Midbrain (tissue), 1 donor: ENCODE results near the gene PSMD11.

Experiments
- DNase-seq: peaks from one replicate; lab custom pipeline; 2025; lab: John Stamatoyannopoulos, UW

PSMD11 gene

GRCh38 chr17:32467949-32468348 is 23.6 kb downstream of the PSMD11 start:
- no peak for DNase-seq

- DNase-seq = no peak
These were observed 26.3 kb downstream of the PSMD11 start for GRCh38 chr17:32470405-32471167.

DNA sequence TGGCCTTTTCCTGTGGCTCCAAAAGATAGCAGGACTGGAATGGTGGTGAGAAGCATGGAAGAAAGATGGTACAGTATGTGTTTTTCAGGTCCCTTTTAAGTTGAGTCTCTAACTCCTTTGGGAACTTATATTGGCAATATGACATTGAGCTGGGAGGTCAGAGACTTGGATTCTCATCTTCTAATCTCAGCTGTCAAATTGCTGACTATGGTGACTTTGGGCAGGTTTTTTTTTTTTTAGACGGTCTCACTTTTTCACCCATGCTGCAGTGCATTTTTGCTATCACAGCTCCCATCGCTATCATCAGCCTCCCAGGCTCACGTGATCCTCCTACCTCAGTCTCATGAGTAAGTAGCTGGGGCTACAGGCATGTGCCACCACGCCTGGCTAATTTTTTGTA is 27.3 kb downstream of the PSMD11 start:
- no peak for DNase-seq

DNA sequence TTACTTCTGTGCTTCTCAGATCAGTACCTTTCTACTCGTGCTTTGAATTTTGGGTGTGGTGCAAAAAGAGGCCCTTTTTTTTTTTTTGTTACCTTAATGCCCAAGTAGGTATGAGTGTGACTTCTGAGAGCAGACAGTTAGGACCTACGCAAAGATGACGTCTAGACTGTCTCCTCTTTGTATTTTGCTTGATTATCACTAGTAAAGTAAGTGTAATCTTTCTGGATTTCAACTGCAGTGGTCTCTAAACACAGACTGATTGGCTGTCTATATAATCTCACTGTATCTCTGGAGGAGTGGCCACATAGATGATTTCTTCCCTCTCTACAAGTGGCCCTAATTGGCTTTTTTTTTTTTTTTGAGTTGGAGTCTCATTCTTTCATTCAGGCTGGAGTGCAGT is 30.9 kb downstream of the PSMD11 start:
- no peak for DNase-seq

- DNase-seq = no peak
These were observed 32.9 kb downstream of the PSMD11 start for GRCh38 chr17:32477220-32477619.

- no peak for DNase-seq
These were observed 34.8 kb downstream of the PSMD11 start for GRCh38 chr17:32479074-32479617.

DNA sequence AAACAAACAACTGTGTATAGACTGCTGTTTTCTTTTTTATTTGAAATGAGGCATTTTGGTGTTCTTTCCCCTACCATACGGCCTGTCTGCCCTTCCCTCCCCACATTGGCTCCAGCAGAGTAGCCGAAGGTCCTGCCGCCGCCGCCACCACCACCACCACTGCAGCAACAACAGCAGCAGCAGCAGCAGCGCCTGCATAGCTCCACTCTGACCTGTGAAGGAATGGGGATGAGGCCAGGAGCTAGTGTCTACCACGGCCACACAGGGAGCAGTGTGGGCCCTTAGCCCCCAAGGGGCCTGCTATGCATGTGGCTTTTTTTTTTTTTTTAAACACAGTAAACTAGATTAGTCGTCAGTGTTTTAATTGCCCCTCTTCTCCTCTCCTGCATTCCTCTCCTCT is 36.9 kb downstream of the PSMD11 start:
- no peak for DNase-seq

GRCh38 chr17:32482568-32483320 is 38.4 kb downstream of the PSMD11 start:
- DNase-seq = no peak

DNA sequence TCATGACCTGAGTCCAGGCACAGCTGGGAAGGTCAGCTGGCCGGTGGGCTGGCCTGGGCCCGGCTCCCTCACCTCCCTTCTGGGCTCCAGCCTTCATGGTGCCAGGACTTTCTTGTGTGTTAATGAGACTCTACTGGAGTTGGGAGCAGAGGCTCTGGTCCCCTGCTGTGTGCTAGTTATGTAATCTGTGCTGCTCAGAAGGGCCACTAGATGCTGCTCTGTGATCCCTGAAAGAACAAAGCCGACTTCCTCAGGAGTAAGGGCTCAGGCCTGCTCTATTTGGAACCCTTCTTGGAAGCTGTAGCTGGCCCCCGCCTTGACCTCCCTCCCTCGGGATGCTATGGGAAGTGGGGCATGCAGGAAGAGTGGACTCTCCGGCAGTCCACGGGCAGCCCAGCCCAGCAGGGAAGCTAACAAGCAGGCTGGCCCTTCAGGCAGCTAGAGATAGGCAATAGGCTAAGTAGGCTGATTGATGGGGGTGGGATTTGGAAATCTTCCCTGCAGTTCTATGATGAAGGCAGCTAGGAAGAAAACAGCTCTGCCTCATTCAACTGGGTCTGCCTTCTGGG is 39.2 kb downstream of the PSMD11 start:
- DNase-seq = peak; percentile 90

DNA sequence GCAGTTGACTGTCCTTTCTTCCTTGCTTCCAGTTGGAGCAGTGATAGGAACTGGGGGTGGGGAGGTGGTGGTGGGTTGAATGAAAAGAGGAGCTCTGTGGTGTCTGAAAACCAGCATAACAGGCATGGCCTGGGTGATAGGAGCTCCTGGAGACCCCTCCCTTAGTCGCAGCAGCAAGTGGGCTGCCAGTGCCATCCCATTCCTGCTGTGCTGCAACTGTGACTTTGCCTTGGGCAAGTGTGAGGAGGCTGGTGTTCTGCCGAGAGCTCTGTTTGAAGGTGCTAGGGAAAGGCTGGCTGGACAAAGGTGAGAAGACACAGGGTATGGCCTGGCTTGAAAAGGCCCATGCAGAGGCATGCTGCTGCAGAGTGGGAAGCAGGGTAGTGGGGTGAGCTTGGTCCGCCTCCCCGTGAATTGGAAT is 39.7 kb downstream of the PSMD11 start:
- DNase-seq = no peak

- no peak for DNase-seq
These were observed 40.3 kb downstream of the PSMD11 start for GRCh38 chr17:32484628-32485027.

GRCh38 chr17:32485261-32486110 is 41.2 kb downstream of the PSMD11 start:
- DNase-seq = peak; percentile 32

DNA sequence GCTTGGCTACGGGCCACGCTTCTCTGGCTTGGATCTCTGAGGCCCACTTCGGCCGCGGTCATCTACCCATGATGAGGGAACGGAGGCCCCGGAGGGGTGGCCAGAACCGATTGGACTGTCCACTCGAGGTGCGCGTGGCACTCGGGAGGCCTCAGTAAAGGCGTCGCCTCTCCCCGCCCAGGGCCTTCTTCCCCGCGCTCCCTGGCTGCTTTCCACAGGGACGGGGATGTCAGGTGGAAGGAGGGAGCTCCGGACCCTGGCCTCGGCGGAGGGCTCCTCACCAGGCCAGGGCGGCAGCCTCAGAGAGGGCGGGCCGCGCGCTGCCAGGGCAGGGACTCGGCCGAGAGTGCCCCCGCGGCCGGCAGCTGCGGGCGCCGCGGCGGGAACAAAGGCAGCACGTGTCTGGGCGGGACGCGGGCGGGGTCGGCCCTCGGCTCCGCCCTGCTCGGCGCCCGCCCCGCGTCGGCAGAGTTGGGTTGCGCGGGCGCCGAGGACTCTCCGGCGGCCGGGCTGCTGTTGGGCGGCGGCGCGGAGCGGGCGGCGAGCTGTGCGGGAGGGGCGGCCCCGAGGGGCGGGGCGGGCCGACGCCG is 41.9 kb downstream of the PSMD11 start:
- peak; percentile 90 for DNase-seq

DNA sequence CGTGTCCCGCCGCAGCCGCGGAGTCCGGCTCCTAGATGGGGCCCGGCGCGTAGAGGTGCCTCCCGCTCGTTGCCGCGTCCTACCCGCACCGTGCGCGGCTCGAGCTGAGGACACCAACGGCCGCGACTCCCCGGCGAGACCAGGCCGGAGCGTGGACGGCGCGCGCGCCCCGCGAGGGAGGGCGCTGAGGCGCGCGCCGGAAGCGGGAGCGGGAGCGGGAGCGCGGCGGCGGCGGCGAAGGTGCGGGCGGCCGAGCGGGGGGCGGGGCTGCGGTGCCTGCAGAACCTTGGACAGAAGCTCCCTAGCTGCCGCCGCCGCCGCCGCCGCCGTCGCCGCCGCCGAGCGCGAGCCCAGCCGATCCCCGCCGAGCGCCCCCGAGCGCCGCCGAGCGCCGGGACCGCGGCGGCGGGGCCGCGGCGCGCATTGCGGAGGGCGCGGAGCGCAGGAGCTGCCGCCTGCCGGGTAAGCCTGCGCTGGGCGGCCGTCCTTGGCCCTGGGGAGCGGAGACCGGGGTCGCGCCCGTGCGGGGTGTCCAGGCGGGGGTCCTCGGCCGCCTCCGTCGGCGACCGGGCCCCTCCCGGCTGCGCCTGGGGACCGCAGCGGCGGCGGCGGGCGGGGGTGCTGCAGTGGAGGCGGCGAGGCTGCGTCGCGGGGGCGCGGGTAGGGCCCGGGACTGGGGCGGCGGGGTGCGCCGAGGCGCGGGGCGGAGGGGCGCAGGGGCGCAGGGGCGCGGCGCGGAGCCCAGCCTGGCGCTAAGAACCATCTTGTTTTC is 42.6 kb downstream of the PSMD11 start, which contains the start of gene CDK5R1:
Gene CDK5R1 (plus strand): TSS at position 293 of the 772 bp plus-strand sequence. CDS start 628 bp downstream, outside the sequence.
- peak; percentile 76 for DNase-seq

DNA sequence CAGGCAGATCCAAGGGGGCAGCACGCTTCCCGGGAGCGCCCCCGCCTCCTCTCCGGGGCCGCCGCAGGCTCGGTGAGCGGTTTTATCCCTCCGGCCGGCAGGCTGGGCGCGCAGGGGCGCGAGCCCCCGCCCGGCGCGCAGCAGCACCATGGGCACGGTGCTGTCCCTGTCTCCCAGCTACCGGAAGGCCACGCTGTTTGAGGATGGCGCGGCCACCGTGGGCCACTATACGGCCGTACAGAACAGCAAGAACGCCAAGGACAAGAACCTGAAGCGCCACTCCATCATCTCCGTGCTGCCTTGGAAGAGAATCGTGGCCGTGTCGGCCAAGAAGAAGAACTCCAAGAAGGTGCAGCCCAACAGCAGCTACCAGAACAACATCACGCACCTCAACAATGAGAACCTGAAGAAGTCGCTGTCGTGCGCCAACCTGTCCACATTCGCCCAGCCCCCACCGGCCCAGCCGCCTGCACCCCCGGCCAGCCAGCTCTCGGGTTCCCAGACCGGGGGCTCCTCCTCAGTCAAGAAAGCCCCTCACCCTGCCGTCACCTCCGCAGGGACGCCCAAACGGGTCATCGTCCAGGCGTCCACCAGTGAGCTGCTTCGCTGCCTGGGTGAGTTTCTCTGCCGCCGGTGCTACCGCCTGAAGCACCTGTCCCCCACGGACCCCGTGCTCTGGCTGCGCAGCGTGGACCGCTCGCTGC is 43.3 kb downstream of the PSMD11 start:
- DNase-seq = no peak

DNA sequence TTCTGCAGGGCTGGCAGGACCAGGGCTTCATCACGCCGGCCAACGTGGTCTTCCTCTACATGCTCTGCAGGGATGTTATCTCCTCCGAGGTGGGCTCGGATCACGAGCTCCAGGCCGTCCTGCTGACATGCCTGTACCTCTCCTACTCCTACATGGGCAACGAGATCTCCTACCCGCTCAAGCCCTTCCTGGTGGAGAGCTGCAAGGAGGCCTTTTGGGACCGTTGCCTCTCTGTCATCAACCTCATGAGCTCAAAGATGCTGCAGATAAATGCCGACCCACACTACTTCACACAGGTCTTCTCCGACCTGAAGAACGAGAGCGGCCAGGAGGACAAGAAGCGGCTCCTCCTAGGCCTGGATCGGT is 43.9 kb downstream of the PSMD11 start:
- no peak for DNase-seq

DNA sequence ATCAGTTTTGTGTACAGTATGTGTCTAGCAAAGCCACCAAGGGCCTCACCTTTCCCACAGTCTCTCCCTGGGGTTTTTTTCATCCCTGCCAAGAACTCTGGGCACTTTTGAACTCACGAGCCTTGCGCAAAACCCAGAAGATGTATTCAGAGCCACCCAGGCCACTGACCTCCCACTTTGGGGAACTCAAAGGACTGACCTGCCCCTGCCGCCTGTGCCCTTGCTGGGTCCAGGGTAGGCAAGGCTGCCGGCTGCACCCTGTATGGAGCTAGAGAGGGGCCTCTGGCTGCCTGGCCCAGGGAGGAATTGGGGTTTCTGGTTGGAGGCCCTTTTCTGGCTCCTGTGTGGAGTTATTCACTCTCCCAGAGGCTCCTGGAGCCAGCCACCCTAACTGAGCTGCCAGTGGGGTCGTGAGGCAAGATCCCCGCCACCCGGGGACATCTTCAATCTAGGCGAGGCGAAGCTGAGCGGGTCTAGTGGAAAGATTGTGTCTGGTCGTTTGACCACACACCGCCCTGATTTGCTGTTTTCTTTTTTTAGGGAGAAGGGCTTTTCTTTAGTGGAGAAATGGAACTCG is 44.4 kb downstream of the PSMD11 start:
- no peak for DNase-seq

- no peak for DNase-seq
These were observed 45.2 kb downstream of the PSMD11 start for GRCh38 chr17:32489320-32490100.

DNA sequence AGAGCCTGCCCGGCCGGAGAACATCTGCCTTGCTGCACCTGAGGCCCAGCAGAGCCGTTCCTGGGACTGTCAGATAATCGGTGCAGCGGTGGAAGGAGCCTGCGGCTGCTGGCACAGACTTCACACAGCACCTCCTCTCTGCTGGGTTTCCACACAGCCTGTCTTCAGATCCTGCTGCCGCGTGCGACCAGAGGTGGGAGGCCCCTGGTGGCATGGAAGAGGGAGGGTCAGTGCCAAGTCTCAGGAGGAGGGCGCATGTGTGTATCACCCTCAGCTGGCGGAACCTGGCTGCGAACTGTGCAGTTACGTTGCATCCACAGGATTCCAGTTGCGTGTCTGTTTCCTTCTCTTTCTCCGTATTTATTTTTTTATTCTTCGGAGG is 45.8 kb downstream of the PSMD11 start:
- no peak for DNase-seq
